WERI-Rb-1 (cell line): ENCODE data around the gene RSF1.

Source experiments
- DNase-seq: peaks from one replicate; pipeline ENCODE4 v3.0.0-alpha.2; 2020
- H3K27ac ChIP-seq: fragments of 250-450 bp; sonication (Bioruptor Pico); 2 replicates; pipeline ENCODE4 v1.5.1; 2020; ENCODE audit warnings: mild to moderate bottlenecking, moderate library complexity
- H3K27me3 ChIP-seq: fragments of 250-450 bp; sonication (Bioruptor Pico); 2 replicates; pipeline ENCODE4 v1.5.1; 2021; ENCODE audit warnings: mild to moderate bottlenecking, low read depth, moderate library complexity; ENCODE audit not compliant: insufficient read depth, severe bottlenecking
- H3K36me3 ChIP-seq: fragments of 250-450 bp; sonication (Bioruptor Pico); 2 replicates; pipeline ENCODE4 v1.5.1; 2020; ENCODE audit warnings: mild to moderate bottlenecking, moderate library complexity
- H3K4me3 ChIP-seq: 2 replicates; pipeline ENCODE4 v1.5.1; 2011; ENCODE audit warnings: low read depth, mild to moderate bottlenecking, control low read depth, low read length
- H3K9me3 ChIP-seq: fragments of 250-450 bp; sonication (Bioruptor Pico); 2 replicates; pipeline ENCODE4 v1.5.1; 2021; ENCODE audit warnings: mild to moderate bottlenecking, moderate library complexity; ENCODE audit not compliant: severe bottlenecking
- TF ChIP-seq, protein P1 (sequence below): IDR thresholded peaks from 2 replicates; pipeline ENCODE4 v1.5.1; 2011; ENCODE audit warnings: low read depth, mild to moderate bottlenecking, control low read depth, inconsistent platforms, low read length

Gene RSF1

DNA sequence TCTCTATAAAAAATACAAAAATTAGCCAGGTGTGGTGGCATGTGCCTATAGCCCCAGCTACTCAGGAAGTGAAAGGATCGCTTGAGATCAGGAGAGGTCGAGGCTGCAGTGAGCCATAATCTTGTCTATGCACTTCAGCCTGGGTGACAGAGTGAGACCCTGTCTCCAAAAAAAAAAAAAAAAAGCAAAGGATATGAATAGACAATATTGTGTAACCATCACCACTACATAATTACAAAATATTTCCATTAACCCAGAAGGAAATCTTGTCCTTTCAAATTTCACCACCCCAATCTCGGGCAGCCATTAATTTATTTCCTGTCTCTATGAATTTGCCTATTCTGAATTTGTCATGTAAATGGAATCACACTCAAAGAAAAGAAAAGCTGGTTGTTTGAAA, 21.2 kb downstream of the RSF1 start:
- H3K4me3 ChIP-seq, result no peak overlapping the region
- no peaks in the 10 kb centered on the region for H3K9me3 ChIP-seq
- no peak for DNase-seq
- no peaks in the 10 kb centered on the region for H3K27me3 ChIP-seq
- no peaks in the 10 kb centered on the region for H3K36me3 ChIP-seq
- TF ChIP-seq, protein P1, sequence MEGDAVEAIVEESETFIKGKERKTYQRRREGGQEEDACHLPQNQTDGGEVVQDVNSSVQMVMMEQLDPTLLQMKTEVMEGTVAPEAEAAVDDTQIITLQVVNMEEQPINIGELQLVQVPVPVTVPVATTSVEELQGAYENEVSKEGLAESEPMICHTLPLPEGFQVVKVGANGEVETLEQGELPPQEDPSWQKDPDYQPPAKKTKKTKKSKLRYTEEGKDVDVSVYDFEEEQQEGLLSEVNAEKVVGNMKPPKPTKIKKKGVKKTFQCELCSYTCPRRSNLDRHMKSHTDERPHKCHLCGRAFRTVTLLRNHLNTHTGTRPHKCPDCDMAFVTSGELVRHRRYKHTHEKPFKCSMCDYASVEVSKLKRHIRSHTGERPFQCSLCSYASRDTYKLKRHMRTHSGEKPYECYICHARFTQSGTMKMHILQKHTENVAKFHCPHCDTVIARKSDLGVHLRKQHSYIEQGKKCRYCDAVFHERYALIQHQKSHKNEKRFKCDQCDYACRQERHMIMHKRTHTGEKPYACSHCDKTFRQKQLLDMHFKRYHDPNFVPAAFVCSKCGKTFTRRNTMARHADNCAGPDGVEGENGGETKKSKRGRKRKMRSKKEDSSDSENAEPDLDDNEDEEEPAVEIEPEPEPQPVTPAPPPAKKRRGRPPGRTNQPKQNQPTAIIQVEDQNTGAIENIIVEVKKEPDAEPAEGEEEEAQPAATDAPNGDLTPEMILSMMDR, result no peak
- no peak overlapping the region for H3K27ac ChIP-seq

DNA sequence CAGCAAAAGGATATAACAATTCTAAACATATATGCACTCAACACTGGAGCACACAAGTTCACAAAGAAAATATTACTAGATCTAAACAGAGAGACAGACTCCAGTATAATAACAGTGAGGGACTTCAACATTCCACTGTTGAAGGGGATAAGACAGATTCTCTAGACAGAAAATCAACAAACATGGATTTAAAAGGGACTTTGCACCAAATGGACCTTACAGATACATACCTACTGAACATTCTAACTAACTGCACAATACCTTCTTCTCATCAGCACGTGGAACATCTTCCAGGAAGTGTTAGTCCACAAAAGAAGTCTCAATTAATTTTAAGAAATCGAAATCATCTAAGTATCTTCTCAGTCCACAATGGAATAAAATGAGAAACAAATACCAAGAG, 26.6 kb downstream of the RSF1 start:
- H3K36me3 ChIP-seq, result no peaks in the 10 kb centered on the region; the same call in 1 of the 2 replicates
- no peaks in the 10 kb centered on the region for H3K27me3 ChIP-seq
- H3K27ac ChIP-seq, result no peak overlapping the region
- no peak for DNase-seq
- H3K4me3 ChIP-seq, result no peak overlapping the region
- TF ChIP-seq, protein P1, result no peak
- no peaks in the 10 kb centered on the region for H3K9me3 ChIP-seq

DNA sequence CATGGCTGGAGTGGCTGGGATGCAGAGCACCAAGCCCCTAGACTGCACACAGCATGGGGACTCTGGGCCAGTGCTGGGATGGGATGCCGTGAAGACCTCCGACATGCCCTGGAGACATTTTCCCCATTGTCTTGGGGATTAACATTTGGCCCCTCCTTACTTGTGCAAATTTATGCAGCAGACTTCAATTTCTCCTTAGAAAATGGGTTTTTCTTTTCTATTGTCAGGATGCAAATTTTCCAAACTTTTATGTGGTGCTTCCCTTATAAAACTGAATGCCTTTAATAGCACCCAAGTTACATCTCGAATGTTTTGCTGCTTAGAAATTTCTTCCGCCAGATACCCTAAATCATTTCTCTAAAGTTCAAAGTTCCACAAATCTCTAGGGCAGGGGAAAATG, 29.2 kb downstream of the RSF1 start:
- H3K9me3 ChIP-seq, result no peaks in the 10 kb centered on the region
- no peaks in the 10 kb centered on the region for H3K27me3 ChIP-seq
- H3K36me3 ChIP-seq, result no peaks in the 10 kb centered on the region; the same call in 1 of the 2 replicates
- no peak for DNase-seq
- H3K4me3 ChIP-seq, result no peak overlapping the region
- H3K27ac ChIP-seq, result no peak overlapping the region
- TF ChIP-seq, protein P1, result no peak

DNA sequence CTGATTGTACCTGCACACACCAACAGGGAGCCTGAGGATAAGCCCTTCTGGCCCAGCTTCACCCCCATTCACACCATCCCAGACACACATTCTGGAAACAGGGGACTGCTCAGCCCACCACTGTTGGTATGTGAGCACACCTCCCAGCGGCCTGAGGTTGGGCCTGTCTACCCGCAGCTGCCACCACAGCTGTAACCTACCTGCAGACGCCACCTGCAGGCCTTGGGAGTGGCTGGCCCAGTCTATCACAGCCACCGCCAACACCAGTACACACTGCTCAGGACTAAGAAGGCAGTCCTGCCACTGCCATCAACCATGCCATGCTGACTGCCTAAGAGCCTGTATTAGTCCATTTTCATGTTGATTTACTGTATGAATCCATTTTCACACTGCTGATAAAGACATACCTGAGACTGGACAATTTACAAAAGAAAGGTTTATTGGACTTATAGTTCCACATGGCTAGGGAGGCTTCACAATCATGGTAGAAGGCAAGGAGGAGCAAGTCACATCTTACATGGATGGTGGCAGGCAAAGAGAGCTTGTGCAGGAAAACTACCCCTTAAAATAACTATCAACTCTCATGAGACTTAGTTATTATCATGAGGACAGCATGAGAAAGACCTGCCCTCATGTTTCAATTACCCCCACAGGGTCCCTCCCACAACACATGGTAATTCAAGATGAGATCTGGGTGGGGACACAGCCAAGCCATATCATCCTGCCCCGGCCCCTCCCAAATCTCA, 30.6 kb downstream of the RSF1 start:
- H3K9me3 ChIP-seq, result no peaks in the 10 kb centered on the region
- H3K4me3 ChIP-seq, result no peak overlapping the region
- no peaks in the 10 kb centered on the region; the same call in 1 of the 2 replicates for H3K36me3 ChIP-seq
- TF ChIP-seq, protein P1, result 0 out of 2 replicates have a peak, but pooled peaks have one; percentile 1
- DNase-seq, result no peak
- no peaks in the 10 kb centered on the region for H3K27me3 ChIP-seq
- H3K27ac ChIP-seq, result no peak overlapping the region

DNA sequence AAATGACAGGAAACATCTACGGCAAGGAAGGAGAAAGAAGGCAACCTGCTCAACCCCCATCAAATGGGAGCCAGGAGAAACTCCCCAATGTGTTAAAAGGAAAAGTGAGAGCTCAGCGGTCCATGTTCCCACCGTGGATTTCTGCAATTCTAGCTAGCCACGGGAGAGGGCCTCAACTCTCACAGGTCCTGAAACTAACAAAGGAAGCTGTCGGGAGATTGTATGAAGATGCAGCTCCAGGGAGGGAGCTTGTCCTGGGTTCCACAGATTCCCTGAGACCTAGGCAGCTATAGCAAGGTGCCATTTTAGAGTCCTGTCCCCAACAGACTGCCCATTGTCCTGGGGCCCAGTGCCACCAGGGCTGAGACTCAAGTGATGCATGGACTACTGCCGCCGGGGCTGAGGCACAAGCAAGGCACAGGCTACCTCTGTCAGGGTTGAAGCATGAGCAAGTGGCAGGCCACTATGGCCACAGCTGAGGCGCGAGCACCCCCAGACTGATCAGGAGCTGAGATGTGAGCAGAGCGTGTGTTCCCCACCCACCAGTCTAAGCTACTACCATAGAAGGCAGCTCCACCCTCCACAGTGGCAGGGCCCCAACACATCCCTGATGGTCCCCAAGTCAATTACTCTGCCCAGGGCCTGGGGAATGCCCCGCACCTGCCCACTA, 31.3 kb downstream of the RSF1 start:
- DNase-seq, result no peak
- TF ChIP-seq, protein P1, result no peak
- no peaks in the 10 kb centered on the region for H3K9me3 ChIP-seq
- H3K27me3 ChIP-seq, result no peaks in the 10 kb centered on the region
- no peak overlapping the region for H3K4me3 ChIP-seq
- no peak overlapping the region for H3K27ac ChIP-seq
- no peaks in the 10 kb centered on the region; the same call in 1 of the 2 replicates for H3K36me3 ChIP-seq
